ENCODE data around the gene NEURL3. TPM values are rescaled to one million over a fixed set of nuclear protein-coding genes. Genes with fewer than 3 reads are reported as not detected.

Gene NEURL3
- total and polyA plus RNA-seq, 2 donors (not counting 1 experiment from before 2014, with no cell fraction given), result not detected

- H3K27ac ChIP-seq (ENCODE audit: low read length in 2 of 2), result no peak overlapping the region
- WGBS (ENCODE audit: insufficient coverage), result 80% methylated on average over 1 of the region's 6 CpGs
- Mint-ChIP-seq H3K27ac (no peak overlapping the region), H3K4me1 (peaks cover 2% of the 10 kb centered on the region), H3K4me3 (no peak overlapping the region), H3K27me3 (peaks cover 7% of the 10 kb centered on the region), H3K9me3 (ENCODE audit: insufficient read depth) (no peaks in the 10 kb centered on the region)
- intact Hi-C loops (cut with micrococcal nuclease), result loop anchor here (2.0 kb wide), 1 partner anchor 37 kb away; no protein-coding TSS in a partner anchor
- no peaks in the 10 kb centered on the region for H3K36me3 ChIP-seq (replicated peaks in 1 of 2; ENCODE audit: control extremely low read depth in 1 of 2, control insufficient read depth in 1 of 2, extremely low read depth in 1 of 2, insufficient read depth in 2 of 2, low read length in 1 of 2)
- H3K4me3 ChIP-seq (ENCODE audit: control extremely low read depth in 1 of 5, extremely low read depth in 1 of 5, insufficient read depth in 1 of 5, low read depth in 2 of 5, low read length in 4 of 5), result no peak overlapping the region
- ChIA-PET POLR2A (no interaction called here), CTCF (interaction anchor here (0.7 to 1.0 kb wide), 2 partner anchors 82 to 103 kb away, joined by 3 to 4 read pairs; no protein-coding TSS in a partner anchor)
- H3K79me2 ChIP-seq (ENCODE audit: control insufficient read depth, insufficient read depth, low read length), result no peaks in the 10 kb centered on the region
- no peaks in the 10 kb centered on the region for H4K20me1 ChIP-seq (ENCODE audit: control insufficient read depth, insufficient read depth, low read length, poor library complexity, severe bottlenecking)
- TF ChIP-seq EZH2 (IDR thresholded peaks at IDR 0.05; ENCODE audit: borderline replicate concordance, insufficient read depth, low read depth, low read length, poor library complexity, severe bottlenecking), result no peak
- no peak for TF ChIP-seq CTCF (IDR thresholded peaks at IDR 0.05)
- H2AFZ ChIP-seq (ENCODE audit: insufficient read depth, low read depth, low read length, poor library complexity, severe bottlenecking), result no peak overlapping the region
- H3K27me3 ChIP-seq (replicated peaks in 1 of 4; ENCODE audit: control extremely low read depth in 1 of 4, control insufficient read depth in 3 of 4, insufficient read depth in 4 of 4, low read length in 3 of 4), result peaks cover 0 to 13% (median 8%) of the 10 kb centered on the region in 4 experiments
- H3K9ac ChIP-seq (ENCODE audit: low read length), result no peak overlapping the region
- ATAC-seq (ENCODE audit: low read depth), result no peak
- DNase-seq, result no peak
- H3K4me1 ChIP-seq (ENCODE audit: control insufficient read depth in 2 of 2, insufficient read depth in 2 of 2, low read length in 2 of 2), result peaks cover 3 to 6% of the 10 kb centered on the region in 2 donors
- peaks cover 0 to 5% (median 0%) of the 10 kb centered on the region in 3 donors for H3K9me3 ChIP-seq (ENCODE audit: control extremely low read depth in 1 of 3, control insufficient read depth in 2 of 3, insufficient read depth in 1 of 3, low read length in 2 of 3)
- no peak overlapping the region for H3K4me2 ChIP-seq (replicated peaks; ENCODE audit: low read depth, low read length, poor library complexity, severe bottlenecking)
Measured at GRCh38 chr2:96471772-96472171, 33.4 kb downstream of the NEURL3 start.

GRCh38 chr2:96470636-96471035, 34.5 kb downstream of the NEURL3 start:
- Histone ChIP-seq H4K20me1 (ENCODE audit: control insufficient read depth, insufficient read depth, low read length, poor library complexity, severe bottlenecking) (no peaks in the 10 kb centered on the region), H3K36me3 (replicated peaks in 1 of 2; ENCODE audit: control extremely low read depth in 1 of 2, control insufficient read depth in 1 of 2, extremely low read depth in 1 of 2, insufficient read depth in 2 of 2, low read length in 1 of 2) (no peaks in the 10 kb centered on the region), H3K9ac (ENCODE audit: low read length) (no peak overlapping the region), H3K4me1 (ENCODE audit: control insufficient read depth in 2 of 2, insufficient read depth in 2 of 2, low read length in 2 of 2) (peaks cover 3 to 6% of the 10 kb centered on the region in 2 donors), H3K27ac (ENCODE audit: low read length in 2 of 2) (no peak overlapping the region), H3K79me2 (ENCODE audit: control insufficient read depth, insufficient read depth, low read length) (no peaks in the 10 kb centered on the region), H3K9me3 (ENCODE audit: control extremely low read depth in 1 of 3, control insufficient read depth in 2 of 3, insufficient read depth in 1 of 3, low read length in 2 of 3) (peaks cover 0 to 5% (median 0%) of the 10 kb centered on the region in 3 donors), H3K27me3 (replicated peaks in 1 of 4; ENCODE audit: control extremely low read depth in 1 of 4, control insufficient read depth in 3 of 4, insufficient read depth in 4 of 4, low read length in 3 of 4) (peaks cover 0 to 13% (median 8%) of the 10 kb centered on the region in 4 experiments), H3K4me3 (ENCODE audit: control extremely low read depth in 1 of 5, extremely low read depth in 1 of 5, insufficient read depth in 1 of 5, low read depth in 2 of 5, low read length in 4 of 5) (no peak overlapping the region), H2AFZ (ENCODE audit: insufficient read depth, low read depth, low read length, poor library complexity, severe bottlenecking) (peak overlapping the region; percentile 43), H3K4me2 (replicated peaks; ENCODE audit: low read depth, low read length, poor library complexity, severe bottlenecking) (peak overlapping the region; percentile 36)
- Mint-ChIP-seq H3K27ac (no peak overlapping the region), H3K27me3 (peaks cover 7% of the 10 kb centered on the region), H3K4me3 (no peak overlapping the region), H3K4me1 (peaks cover 2% of the 10 kb centered on the region), H3K9me3 (ENCODE audit: insufficient read depth) (no peaks in the 10 kb centered on the region)
- ChIA-PET POLR2A (no interaction called here), CTCF (interaction anchor here (1.2 kb wide), 1 partner anchor 39 kb away, joined by 3 read pairs; no protein-coding TSS in a partner anchor)
- no peak for TF ChIP-seq EZH2 (IDR thresholded peaks at IDR 0.05; ENCODE audit: borderline replicate concordance, insufficient read depth, low read depth, low read length, poor library complexity, severe bottlenecking)
- peak; percentile 75 for TF ChIP-seq CTCF (IDR thresholded peaks at IDR 0.05)
- WGBS (ENCODE audit: insufficient coverage), result 23% methylated on average over 25 of the region's 25 CpGs
- intact Hi-C loops (cut with micrococcal nuclease), result loop anchor here (1.0 to 2.0 kb wide), 2 partner anchors 38 to 84 kb away; no protein-coding TSS in a partner anchor
- DNase-seq (peak; percentile 58), ATAC-seq (ENCODE audit: low read depth) (peak; percentile 61)

All from B cell (primary cell).